Lung (tissue), 12 donors: Measurements from ENCODE around the gene GALNT16. TPM values are rescaled to one million over a fixed set of nuclear protein-coding genes. Genes with fewer than 3 reads are reported as not detected.

Experiments
- ATAC-seq: fragments of 200-7000 bp; cut with Tn5 transposase; one replicate; pipeline ENCODE4 v1.9.1; 2020; ENCODE audit warnings: moderate number of reproducible peaks; ENCODE audit not compliant: insufficient read depth, low FRiP score
- DNase-seq, 3 donors: peaks; one replicate each; pipeline ENCODE4 v3.0.0-alpha.2; 2013 to 2017
- H3K27ac ChIP-seq, 2 donors: one replicate each; pipeline ENCODE4 v1.5.1; 2013; ENCODE audit warnings: mild to moderate bottlenecking in 2 of 2, moderate library complexity in 2 of 2, control low read depth in 1 of 2, inconsistent platforms in 1 of 2, low read depth in 1 of 2, low read length in 1 of 2
- H3K27me3 ChIP-seq, 3 donors: one replicate each; pipeline ENCODE4 v1.5.1; 2013; ENCODE audit warnings: low read length in 2 of 3; ENCODE audit not compliant: control insufficient read depth in 3 of 3, insufficient read depth in 3 of 3
- H3K36me3 ChIP-seq, 4 donors: one replicate each; pipeline ENCODE4 v1.5.1; 2013; ENCODE audit warnings: low read length in 4 of 4, mild to moderate bottlenecking in 1 of 4, moderate library complexity in 1 of 4; ENCODE audit not compliant: control insufficient read depth in 4 of 4, insufficient read depth in 4 of 4
- H3K4me1 ChIP-seq, 5 donors: one replicate each; pipeline ENCODE4 v1.5.1; 2013; ENCODE audit warnings: low read length in 5 of 5, mild to moderate bottlenecking in 2 of 5, moderate library complexity in 1 of 5; ENCODE audit not compliant: control insufficient read depth in 5 of 5, insufficient read depth in 5 of 5
- H3K4me3 ChIP-seq: one replicate; pipeline ENCODE4 v1.5.1; 2013; ENCODE audit warnings: mild to moderate bottlenecking, control low read depth, moderate library complexity
- H3K9ac ChIP-seq, 2 donors: one replicate each; pipeline ENCODE4 v1.5.1; 2013; ENCODE audit warnings: low read length in 2 of 2, control low read depth in 1 of 2; ENCODE audit not compliant: insufficient read depth in 1 of 2
- H3K9me3 ChIP-seq, 4 donors: one replicate each; pipeline ENCODE4 v1.5.1; 2013; ENCODE audit warnings: low read length in 3 of 4, mild to moderate bottlenecking in 1 of 4, moderate library complexity in 1 of 4; ENCODE audit not compliant: control insufficient read depth in 4 of 4, insufficient read depth in 3 of 4
- WGBS, 2 donors: extraction: QIAGEN DNeasy Blood & Tissue Kit; methylation state at CpG; one replicate each; pipeline ENCODE4 v1.1.7; 2013; 5-methylcytosine and 5-hydroxymethylcytosine counted together
- polyA plus RNA-seq, 2 donors: library from polyadenylated mRNA; stranded (reverse); fragments of 200-250 nt; gene quantifications; one replicate each; pipeline ENCODE4 v1.2.1, GENCODE V29; 2013
- total RNA-seq, 2 donors: library from RNA; depleted of rRNA in 1 of 2; stranded (reverse); fragments of >200 nt in 1 of 2; gene quantifications; one replicate each; pipeline ENCODE4 v1.2.1, GENCODE V29; 2014 to 2021
- TF ChIP-seq, protein P1 (sequence below): IDR thresholded peaks from 2 replicates; pipeline ENCODE4 v1.5.1; 2012; ENCODE audit warnings: mild to moderate bottlenecking; ENCODE audit errors: control extremely low read depth, extremely low read depth
- donor health status: control.
- donor health status: control.
- donor health status: Bipolar disorder and iron deficiency.
- donor health status: healthy.
- donor health status: DM: yes; HTN: yes; CAD: no.

Gene GALNT16
- total and polyA plus RNA-seq, 4 donors: 0.27 to 4.1 (median 1.4) TPM

GRCh38 chr14:69342928-69343525, 83.1 kb downstream of the GALNT16 start:
- 78 to 89% methylated on average over 8 of the region's 8 CpGs for WGBS, 2 donors
- no peak overlapping the region for H3K4me3 ChIP-seq
- no peak for ATAC-seq

GRCh38 chr14:69344171-69344570, 84.2 kb downstream of the GALNT16 start:
- WGBS, 2 donors: 89 to 90% methylated on average over 3 of the region's 3 CpGs
- Histone ChIP-seq H3K27ac (no peak overlapping the region), H3K27me3 (no peaks in the 10 kb centered on the region), H3K9me3 (no peaks in the 10 kb centered on the region), H3K4me3 (no peak overlapping the region), H3K4me1 (no peaks in the 10 kb centered on the region), H3K9ac (no peak overlapping the region), H3K36me3 (no peaks in the 10 kb centered on the region)
- TF ChIP-seq, protein P1, sequence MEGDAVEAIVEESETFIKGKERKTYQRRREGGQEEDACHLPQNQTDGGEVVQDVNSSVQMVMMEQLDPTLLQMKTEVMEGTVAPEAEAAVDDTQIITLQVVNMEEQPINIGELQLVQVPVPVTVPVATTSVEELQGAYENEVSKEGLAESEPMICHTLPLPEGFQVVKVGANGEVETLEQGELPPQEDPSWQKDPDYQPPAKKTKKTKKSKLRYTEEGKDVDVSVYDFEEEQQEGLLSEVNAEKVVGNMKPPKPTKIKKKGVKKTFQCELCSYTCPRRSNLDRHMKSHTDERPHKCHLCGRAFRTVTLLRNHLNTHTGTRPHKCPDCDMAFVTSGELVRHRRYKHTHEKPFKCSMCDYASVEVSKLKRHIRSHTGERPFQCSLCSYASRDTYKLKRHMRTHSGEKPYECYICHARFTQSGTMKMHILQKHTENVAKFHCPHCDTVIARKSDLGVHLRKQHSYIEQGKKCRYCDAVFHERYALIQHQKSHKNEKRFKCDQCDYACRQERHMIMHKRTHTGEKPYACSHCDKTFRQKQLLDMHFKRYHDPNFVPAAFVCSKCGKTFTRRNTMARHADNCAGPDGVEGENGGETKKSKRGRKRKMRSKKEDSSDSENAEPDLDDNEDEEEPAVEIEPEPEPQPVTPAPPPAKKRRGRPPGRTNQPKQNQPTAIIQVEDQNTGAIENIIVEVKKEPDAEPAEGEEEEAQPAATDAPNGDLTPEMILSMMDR: no peak
- DNase-seq: no peak
- ATAC-seq: no peak

More at GRCh38 chr14:69342928-69343525, 83.1 kb downstream of the GALNT16 start:
- TF ChIP-seq, protein P1: no peak
- H3K27ac ChIP-seq: no peak overlapping the region
- no peak for DNase-seq
- H3K36me3 ChIP-seq: no peaks in the 10 kb centered on the region
- no peaks in the 10 kb centered on the region for H3K9me3 ChIP-seq
- no peaks in the 10 kb centered on the region for H3K4me1 ChIP-seq
- H3K9ac ChIP-seq: no peak overlapping the region
- H3K27me3 ChIP-seq: no peaks in the 10 kb centered on the region

DNA sequence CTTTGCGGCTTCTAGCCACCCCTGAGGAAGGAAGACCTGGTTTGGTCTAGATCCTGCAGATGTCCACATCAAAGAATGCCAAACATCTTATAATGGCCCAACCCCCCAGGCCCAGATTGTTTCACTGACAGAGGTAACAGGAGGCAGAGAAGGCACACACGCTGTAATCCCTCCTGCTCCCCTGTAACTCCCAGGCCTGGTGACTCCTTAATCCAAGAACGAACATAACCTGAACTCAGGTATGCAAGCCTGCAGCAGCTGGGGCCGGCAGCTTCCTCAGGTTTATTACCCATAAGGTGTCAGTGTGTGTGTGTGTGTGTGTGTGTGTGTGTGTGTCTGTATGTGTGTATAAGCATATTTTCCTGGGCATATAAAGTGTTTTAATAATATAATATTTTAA, 85.4 kb downstream of the GALNT16 start:
- H3K4me1 ChIP-seq: no peaks in the 10 kb centered on the region
- DNase-seq: no peak
- H3K9me3 ChIP-seq: no peaks in the 10 kb centered on the region
- H3K36me3 ChIP-seq: no peaks in the 10 kb centered on the region
- no peaks in the 10 kb centered on the region for H3K27me3 ChIP-seq
- ATAC-seq: no peak
- H3K4me3 ChIP-seq: no peak overlapping the region
- WGBS, 2 donors: 60 to 62% methylated on average over 4 of the region's 4 CpGs
- no peak overlapping the region for H3K9ac ChIP-seq
- H3K27ac ChIP-seq: no peak overlapping the region
- TF ChIP-seq, protein P1: no peak

DNA sequence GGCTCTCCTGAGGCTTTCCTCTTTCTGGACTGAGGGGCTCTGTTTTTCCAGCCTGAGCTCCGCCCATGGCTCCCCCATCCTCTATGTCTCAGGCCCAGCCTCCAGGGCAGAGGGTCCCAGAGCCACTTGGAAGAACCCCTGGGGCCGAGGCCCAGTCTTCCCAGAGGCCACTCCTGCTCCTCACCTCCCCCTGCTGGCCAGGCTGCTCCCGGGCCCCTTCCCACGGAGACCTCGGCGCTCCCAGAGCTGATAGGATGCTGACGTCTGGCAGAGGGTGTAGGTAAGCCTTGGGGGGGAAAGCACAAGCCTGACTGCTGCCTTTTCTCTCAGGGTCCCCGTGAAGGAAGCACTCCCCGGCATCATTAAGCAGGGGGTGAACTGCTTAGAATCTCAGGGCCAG, 86.8 kb downstream of the GALNT16 start:
- no peaks in the 10 kb centered on the region for H3K27me3 ChIP-seq
- no peak overlapping the region for H3K4me3 ChIP-seq
- TF ChIP-seq, protein P1: peak; percentile 13
- no peaks in the 10 kb centered on the region for H3K36me3 ChIP-seq
- no peaks in the 10 kb centered on the region for H3K4me1 ChIP-seq
- ATAC-seq (no peak), DNase-seq (no peak)
- no peaks in the 10 kb centered on the region for H3K9me3 ChIP-seq
- 25 to 42% methylated on average over 9 of the region's 9 CpGs for WGBS, 2 donors
- no peak overlapping the region for H3K27ac ChIP-seq
- no peak overlapping the region for H3K9ac ChIP-seq
